LNCaP clone FGC (cell line): ENCODE data around the gene ADCY5.

ENCODE experiments used
- DNase-seq: peaks from one replicate; pipeline ENCODE4 v3.0.0-alpha.2; 2011; ENCODE audit warnings: low read depth
- H3K4me3 ChIP-seq: 2 replicates; pipeline ENCODE4 v1.5.1; 2011; ENCODE audit warnings: mild to moderate bottlenecking, low read depth, low read length, control low read depth
- CTCF ChIP-seq: IDR thresholded peaks from 2 replicates; pipeline ENCODE4 v1.5.1; 2012; ENCODE audit warnings: mild to moderate bottlenecking; ENCODE audit not compliant: control insufficient read depth, insufficient read depth; ENCODE audit errors: extremely low read depth

The ADCY5 gene

GRCh38 chr3:123370819-123371218, 78.1 kb downstream of the ADCY5 start:
- DNase-seq: no peak
- no peak overlapping the region for H3K4me3 ChIP-seq
- no peak for TF ChIP-seq CTCF

GRCh38 chr3:123369085-123369484, 79.8 kb downstream of the ADCY5 start:
- no peak for DNase-seq
- TF ChIP-seq CTCF: no peak
- H3K4me3 ChIP-seq: no peak overlapping the region

DNA sequence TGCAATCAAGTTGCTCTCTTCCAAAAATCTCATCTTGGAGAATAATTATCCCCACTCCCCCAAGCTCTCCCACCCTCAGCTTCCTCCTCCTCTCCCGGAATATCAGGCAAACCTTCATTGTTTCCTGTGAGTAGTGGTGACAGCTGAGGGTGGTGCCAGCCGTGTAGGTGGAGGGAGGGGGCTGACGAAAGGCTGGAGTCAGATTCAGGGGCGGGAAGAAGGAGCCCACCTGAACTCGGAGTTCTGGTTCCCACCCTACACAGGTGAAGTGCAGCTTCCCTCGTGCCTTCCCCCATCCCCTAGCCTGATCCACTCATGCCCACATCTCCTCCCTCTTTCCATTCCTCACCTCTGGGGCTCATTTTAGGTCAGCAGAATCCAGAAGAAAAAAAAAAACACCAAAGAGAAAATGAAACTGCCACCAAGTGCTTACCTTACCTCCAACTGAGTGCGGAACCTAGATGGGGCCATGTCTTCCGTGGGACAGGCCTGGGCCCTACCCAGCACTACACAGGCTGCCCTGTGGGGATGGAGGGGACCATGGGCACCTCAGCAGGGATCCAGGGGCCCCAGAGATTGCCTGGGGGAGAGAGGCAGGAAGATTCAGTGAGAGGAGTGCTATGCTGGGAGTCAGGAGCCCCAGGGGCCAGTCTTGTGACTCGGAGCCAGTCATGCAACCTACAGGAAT, 81.3 kb downstream of the ADCY5 start:
- no peak overlapping the region for H3K4me3 ChIP-seq
- DNase-seq: no peak
- TF ChIP-seq CTCF: no peak

GRCh38 chr3:123365450-123366143, 83.3 kb downstream of the ADCY5 start:
- no peak overlapping the region for H3K4me3 ChIP-seq
- DNase-seq: no peak
- peak; percentile 51 for TF ChIP-seq CTCF

DNA sequence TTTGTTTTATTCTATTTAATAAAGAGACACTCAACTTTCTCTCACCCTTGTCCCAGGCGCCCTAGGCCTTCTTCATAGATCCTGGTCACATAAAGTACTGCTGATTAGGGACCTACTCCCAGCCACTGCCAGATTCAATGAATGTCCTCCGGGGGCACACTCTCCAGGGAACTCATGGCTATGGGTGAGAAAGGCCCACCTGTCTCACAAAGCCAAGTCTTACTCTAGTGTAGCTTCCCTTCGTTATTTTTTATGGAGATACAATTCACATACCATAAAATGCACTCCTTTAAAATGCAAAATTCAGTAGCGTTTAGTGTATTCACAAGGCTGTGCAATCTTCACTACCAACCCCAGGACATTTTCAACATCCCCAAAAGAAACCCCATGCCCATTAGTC, 87.8 kb downstream of the ADCY5 start:
- TF ChIP-seq CTCF: no peak
- no peak for DNase-seq

DNA sequence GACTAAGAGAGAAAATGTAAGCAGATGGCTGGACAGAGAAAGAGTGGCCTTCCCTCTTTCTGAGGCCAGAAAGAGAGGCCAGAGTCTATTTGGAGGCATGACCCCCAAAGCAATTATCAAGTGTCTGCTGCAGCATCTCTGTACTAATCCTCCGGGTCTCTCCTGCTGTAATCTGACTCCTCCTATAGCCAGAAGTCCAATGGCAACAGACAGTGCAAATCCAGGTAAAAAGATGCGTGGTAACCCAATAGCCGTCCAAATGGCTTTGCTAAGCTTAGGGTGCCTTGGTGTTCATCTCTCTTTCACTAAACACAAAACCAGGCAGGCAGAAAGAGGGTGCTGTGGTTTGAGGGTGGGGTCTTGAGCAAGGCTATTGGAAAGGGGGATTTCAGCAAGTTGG, 91.6 kb downstream of the ADCY5 start:
- H3K4me3 ChIP-seq: no peak overlapping the region
- DNase-seq: no peak
- no peak for TF ChIP-seq CTCF

More for the DNA sequence above, 87.8 kb downstream of the ADCY5 start:
- no peak overlapping the region for H3K4me3 ChIP-seq
